NT2/D1 (cell line): Measurements from ENCODE around the gene ATG16L1.

Experiments
- DNase-seq: peaks from one replicate; pipeline ENCODE4 v3.0.0-alpha.2; 2011; ENCODE audit warnings: low read depth, low spot score
- H3K27me3 ChIP-seq: 2 replicates; pipeline ENCODE4 v1.6.0; 2011; ENCODE audit warnings: mild to moderate bottlenecking; ENCODE audit not compliant: insufficient read length, insufficient read depth
- H3K36me3 ChIP-seq: 2 replicates; pipeline ENCODE4 v1.6.1; 2011; ENCODE audit warnings: mild to moderate bottlenecking, low read length, mixed read lengths; ENCODE audit not compliant: insufficient read depth, insufficient read length
- H3K4me1 ChIP-seq: 2 replicates; pipeline ENCODE4 v1.5.1; 2011; ENCODE audit not compliant: insufficient read depth, insufficient read length
- H3K4me3 ChIP-seq: 2 replicates; pipeline ENCODE4 v1.5.1; 2011; ENCODE audit warnings: low read depth; ENCODE audit not compliant: insufficient read length
- H3K9ac ChIP-seq: 2 replicates; pipeline ENCODE4 v1.6.0; 2011; ENCODE audit warnings: low read depth; ENCODE audit not compliant: insufficient read length
- H3K9me3 ChIP-seq: 2 replicates; pipeline ENCODE4 v1.5.1; 2011; ENCODE audit warnings: mild to moderate bottlenecking, low read length; ENCODE audit not compliant: insufficient read depth
- SUZ12 ChIP-seq: IDR thresholded peaks from 2 replicates; pipeline ENCODE4 v1.6.1; 2011; ENCODE audit not compliant: insufficient read length, insufficient read depth; ENCODE audit errors: extremely low read depth
- YY1 ChIP-seq: IDR thresholded peaks from 2 replicates; pipeline ENCODE4 v1.6.1; 2011; ENCODE audit not compliant: insufficient read length, insufficient read depth
- ZNF274 ChIP-seq: IDR thresholded peaks from 2 replicates; pipeline ENCODE4 v1.6.1; 2011; ENCODE audit warnings: mild to moderate bottlenecking, low read depth, low read length

Gene ATG16L1

DNA sequence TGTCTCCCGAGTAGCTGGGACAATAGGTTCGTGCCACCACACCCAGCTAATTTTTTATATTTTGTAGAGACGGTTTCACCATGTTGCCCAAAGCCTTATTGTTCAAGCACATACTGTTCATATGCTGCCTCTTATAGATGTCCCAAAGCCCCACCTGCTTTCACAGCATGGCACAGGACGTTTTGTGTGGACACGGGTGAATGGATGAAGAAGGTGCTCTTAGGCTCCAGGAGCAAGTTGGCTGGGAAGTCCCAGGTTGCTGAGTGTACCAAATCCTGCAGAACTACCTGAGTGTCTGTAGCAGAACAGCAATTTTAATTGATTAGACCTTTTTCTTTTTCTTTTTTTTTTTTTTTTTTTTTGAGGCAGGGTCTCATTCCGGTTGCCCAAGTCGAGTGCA is 45.6 kb downstream of the ATG16L1 start:
- Histone ChIP-seq H3K9ac (no peak overlapping the region), H3K4me3 (no peak overlapping the region), H3K36me3 (peaks cover 54% of the 10 kb centered on the region), H3K27me3 (no peaks in the 10 kb centered on the region), H3K9me3 (no peaks in the 10 kb centered on the region), H3K4me1 (no peaks in the 10 kb centered on the region)
- no peak for DNase-seq
- no peak for TF ChIP-seq ZNF274
- TF ChIP-seq SUZ12: no peak
- TF ChIP-seq YY1: no peak

GRCh38 chr2:233300401-233300800 is 48.9 kb downstream of the ATG16L1 start:
- H3K36me3 ChIP-seq: peaks cover 21% of the 10 kb centered on the region
- no peaks in the 10 kb centered on the region for H3K27me3 ChIP-seq
- TF ChIP-seq SUZ12 (no peak), ZNF274 (no peak), YY1 (no peak)
- H3K4me1 ChIP-seq: peaks cover 2% of the 10 kb centered on the region
- H3K9me3 ChIP-seq: no peaks in the 10 kb centered on the region
- H3K4me3 ChIP-seq: no peak overlapping the region
- no peak for DNase-seq
- H3K9ac ChIP-seq: no peak overlapping the region

- no peak for DNase-seq
- H3K27me3 ChIP-seq: no peaks in the 10 kb centered on the region
- H3K4me1 ChIP-seq: peaks cover 2% of the 10 kb centered on the region
- H3K9ac ChIP-seq: no peak overlapping the region
- no peak overlapping the region for H3K4me3 ChIP-seq
- TF ChIP-seq SUZ12 (no peak), ZNF274 (no peak), YY1 (no peak)
- H3K36me3 ChIP-seq: peaks cover 13% of the 10 kb centered on the region
- H3K9me3 ChIP-seq: no peaks in the 10 kb centered on the region
These were observed 49.8 kb downstream of the ATG16L1 start for GRCh38 chr2:233301248-233301647.

- TF ChIP-seq SUZ12 (no peak), YY1 (no peak), ZNF274 (no peak)
- Histone ChIP-seq H3K36me3 (peaks cover 7% of the 10 kb centered on the region), H3K9ac (no peak overlapping the region), H3K27me3 (no peaks in the 10 kb centered on the region), H3K4me1 (peaks cover 4% of the 10 kb centered on the region), H3K4me3 (no peak overlapping the region), H3K9me3 (no peaks in the 10 kb centered on the region)
- no peak for DNase-seq
These were observed 50.3 kb downstream of the ATG16L1 start for GRCh38 chr2:233301811-233302210.

- TF ChIP-seq ZNF274 (no peak), SUZ12 (no peak), YY1 (no peak)
These were observed 51.8 kb downstream of the ATG16L1 start for GRCh38 chr2:233303252-233303651.

GRCh38 chr2:233307565-233307964 is 56.1 kb downstream of the ATG16L1 start, which contains the start of gene SAG:
Gene SAG (plus strand): TSS chr2:233307816. CDS start chr2:233309190, 1,374 bp downstream.
- peaks cover 11% of the 10 kb centered on the region for H3K27me3 ChIP-seq
- no peaks in the 10 kb centered on the region for H3K36me3 ChIP-seq
- no peak within 1 kb of the TSS for H3K9ac ChIP-seq
- no peaks in the 10 kb centered on the region for H3K9me3 ChIP-seq
- H3K4me1 ChIP-seq: peaks cover 3% of the 10 kb centered on the region
- no peak for DNase-seq
- TF ChIP-seq ZNF274: no peak
- no peak within 1 kb of the TSS for H3K4me3 ChIP-seq

More at GRCh38 chr2:233303252-233303651, 51.8 kb downstream of the ATG16L1 start:
- no peaks in the 10 kb centered on the region for H3K9me3 ChIP-seq
- H3K4me1 ChIP-seq: peaks cover 4% of the 10 kb centered on the region
- peak; percentile 33 for DNase-seq
- no peak overlapping the region for H3K9ac ChIP-seq
- no peaks in the 10 kb centered on the region for H3K27me3 ChIP-seq
- H3K36me3 ChIP-seq: no peaks in the 10 kb centered on the region
- no peak overlapping the region for H3K4me3 ChIP-seq

GRCh38 chr2:233311241-233311926 is 59.9 kb downstream of the ATG16L1 start:
- Histone ChIP-seq H3K27me3 (peaks cover 23% of the 10 kb centered on the region), H3K36me3 (no peaks in the 10 kb centered on the region), H3K9me3 (no peaks in the 10 kb centered on the region), H3K9ac (no peak overlapping the region), H3K4me3 (no peak overlapping the region), H3K4me1 (peaks cover 3% of the 10 kb centered on the region)
- no peak for TF ChIP-seq ZNF274
- TF ChIP-seq YY1: no peak
- TF ChIP-seq SUZ12: no peak
- DNase-seq: no peak

DNA sequence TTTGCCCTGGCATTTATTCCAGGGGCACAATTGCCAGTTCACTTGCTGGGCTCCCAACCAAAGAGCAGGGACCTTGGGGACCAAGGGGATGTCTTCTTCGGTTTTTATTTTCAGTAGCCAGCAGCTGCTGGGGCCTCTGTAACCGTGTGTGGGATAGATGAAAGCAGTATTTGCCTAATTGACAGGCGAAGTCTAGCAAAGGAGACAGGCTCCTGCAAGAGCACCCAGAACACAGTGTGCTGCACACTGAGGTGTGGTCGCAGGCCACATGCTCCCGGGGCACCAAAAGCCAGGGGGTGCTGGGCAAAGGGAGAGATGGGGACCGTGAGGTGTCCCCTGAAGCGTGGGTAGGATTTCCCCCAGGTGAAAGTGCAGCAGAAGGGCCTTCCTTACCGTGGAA is 61.4 kb downstream of the ATG16L1 start:
- H3K36me3 ChIP-seq: no peaks in the 10 kb centered on the region
- H3K9me3 ChIP-seq: no peaks in the 10 kb centered on the region
- H3K9ac ChIP-seq: no peak overlapping the region
- no peak for DNase-seq
- H3K4me3 ChIP-seq: no peak overlapping the region
- H3K27me3 ChIP-seq: peaks cover 26% of the 10 kb centered on the region
- no peaks in the 10 kb centered on the region for H3K4me1 ChIP-seq
- TF ChIP-seq YY1 (no peak), ZNF274 (no peak), SUZ12 (no peak)
